ENCODE data around the gene ZSCAN5B.
A peak's percentile ranks its signal among the peaks of the same experiment; 100 is the strongest.
"Not testable (repeated sequence)": the region's sequence is repeated elsewhere in the genome, so short reads cannot be mapped to it uniquely, and the experiment has no call there.

DNA sequence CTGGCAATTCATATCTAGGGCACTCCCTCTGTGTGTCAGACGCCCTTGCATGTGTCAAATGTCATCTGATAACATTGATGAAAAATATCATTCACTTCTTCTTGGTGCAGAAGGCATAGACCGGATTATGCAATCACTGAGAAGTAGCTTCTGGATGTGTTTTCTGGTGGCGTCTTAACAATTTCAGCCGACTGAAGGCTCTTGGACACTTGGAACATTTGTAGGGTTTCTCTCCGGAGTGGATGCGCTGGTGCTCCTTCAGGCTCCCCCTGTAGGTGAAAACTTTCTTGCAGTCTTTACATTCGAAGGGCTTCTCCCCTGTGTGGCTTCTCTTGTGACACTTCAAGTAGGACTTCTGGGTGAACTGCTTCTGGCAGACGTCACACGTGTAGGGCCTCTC is 23.9 kb upstream of the ZSCAN5B start:
- TF ChIP-seq, protein P1, sequence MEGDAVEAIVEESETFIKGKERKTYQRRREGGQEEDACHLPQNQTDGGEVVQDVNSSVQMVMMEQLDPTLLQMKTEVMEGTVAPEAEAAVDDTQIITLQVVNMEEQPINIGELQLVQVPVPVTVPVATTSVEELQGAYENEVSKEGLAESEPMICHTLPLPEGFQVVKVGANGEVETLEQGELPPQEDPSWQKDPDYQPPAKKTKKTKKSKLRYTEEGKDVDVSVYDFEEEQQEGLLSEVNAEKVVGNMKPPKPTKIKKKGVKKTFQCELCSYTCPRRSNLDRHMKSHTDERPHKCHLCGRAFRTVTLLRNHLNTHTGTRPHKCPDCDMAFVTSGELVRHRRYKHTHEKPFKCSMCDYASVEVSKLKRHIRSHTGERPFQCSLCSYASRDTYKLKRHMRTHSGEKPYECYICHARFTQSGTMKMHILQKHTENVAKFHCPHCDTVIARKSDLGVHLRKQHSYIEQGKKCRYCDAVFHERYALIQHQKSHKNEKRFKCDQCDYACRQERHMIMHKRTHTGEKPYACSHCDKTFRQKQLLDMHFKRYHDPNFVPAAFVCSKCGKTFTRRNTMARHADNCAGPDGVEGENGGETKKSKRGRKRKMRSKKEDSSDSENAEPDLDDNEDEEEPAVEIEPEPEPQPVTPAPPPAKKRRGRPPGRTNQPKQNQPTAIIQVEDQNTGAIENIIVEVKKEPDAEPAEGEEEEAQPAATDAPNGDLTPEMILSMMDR (IDR thresholded peaks at IDR 0.05; ENCODE audit: control extremely low read depth in 1 of 3, insufficient read depth in 1 of 3, low read depth in 1 of 3, low read length in 3 of 3) = peak; percentile 22 to 50 (median 42)
- not testable (repeated sequence) for TF ChIP-seq GABPA (IDR thresholded peaks at IDR 0.05; ENCODE audit: borderline replicate concordance, insufficient read depth, low read length); POLR2A (IDR thresholded peaks at IDR 0.05; ENCODE audit: control extremely low read depth in 1 of 2, low read depth in 2 of 2, low read length in 2 of 2); TAF1 (IDR thresholded peaks at IDR 0.05; ENCODE audit: low read depth, low read length); EZH2 (IDR thresholded peaks at IDR 0.05; ENCODE audit: low read depth, low read length, severe bottlenecking); RBBP5 (IDR thresholded peaks at IDR 0.05; ENCODE audit: borderline replicate concordance, low read depth, low read length); SIX5 (IDR thresholded peaks at IDR 0.05; ENCODE audit: low read depth, low read length); HDAC2 (IDR thresholded peaks at IDR 0.05; ENCODE audit: borderline replicate concordance in 1 of 2, low read depth in 2 of 2, low read length in 2 of 2); PHF8 (conservative IDR thresholded peaks at IDR 0.05; ENCODE audit: low read depth, low read length); KDM5A (IDR thresholded peaks at IDR 0.05; ENCODE audit: low read length); GTF2F1 (IDR thresholded peaks at IDR 0.05; ENCODE audit: borderline replicate concordance, low read depth, low read length)
- peak in 1 of 2 experiments; percentile 40; a peak in 3 of 4 replicates for TF ChIP-seq RAD21 (IDR thresholded peaks at IDR 0.05 in 1 of 2, conservative IDR thresholded peaks at IDR 0.05 in 1 of 2; ENCODE audit: low read depth in 2 of 2, low read length in 2 of 2)

Measured in H1 (cell line).